HG03354 (cell line): ENCODE results near the gene PGRMC2.

ENCODE experiments used
- ATAC-seq: cut with Tn5 transposase; IDR thresholded peaks from one replicate; pipeline ENCODE4 v1.9.1; 2021; ENCODE audit warnings: mild to moderate bottlenecking; ENCODE audit not compliant: unreplicated experiment, poor library complexity, severe bottlenecking

Gene PGRMC2, protein sequence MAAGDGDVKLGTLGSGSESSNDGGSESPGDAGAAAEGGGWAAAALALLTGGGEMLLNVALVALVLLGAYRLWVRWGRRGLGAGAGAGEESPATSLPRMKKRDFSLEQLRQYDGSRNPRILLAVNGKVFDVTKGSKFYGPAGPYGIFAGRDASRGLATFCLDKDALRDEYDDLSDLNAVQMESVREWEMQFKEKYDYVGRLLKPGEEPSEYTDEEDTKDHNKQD

DNA sequence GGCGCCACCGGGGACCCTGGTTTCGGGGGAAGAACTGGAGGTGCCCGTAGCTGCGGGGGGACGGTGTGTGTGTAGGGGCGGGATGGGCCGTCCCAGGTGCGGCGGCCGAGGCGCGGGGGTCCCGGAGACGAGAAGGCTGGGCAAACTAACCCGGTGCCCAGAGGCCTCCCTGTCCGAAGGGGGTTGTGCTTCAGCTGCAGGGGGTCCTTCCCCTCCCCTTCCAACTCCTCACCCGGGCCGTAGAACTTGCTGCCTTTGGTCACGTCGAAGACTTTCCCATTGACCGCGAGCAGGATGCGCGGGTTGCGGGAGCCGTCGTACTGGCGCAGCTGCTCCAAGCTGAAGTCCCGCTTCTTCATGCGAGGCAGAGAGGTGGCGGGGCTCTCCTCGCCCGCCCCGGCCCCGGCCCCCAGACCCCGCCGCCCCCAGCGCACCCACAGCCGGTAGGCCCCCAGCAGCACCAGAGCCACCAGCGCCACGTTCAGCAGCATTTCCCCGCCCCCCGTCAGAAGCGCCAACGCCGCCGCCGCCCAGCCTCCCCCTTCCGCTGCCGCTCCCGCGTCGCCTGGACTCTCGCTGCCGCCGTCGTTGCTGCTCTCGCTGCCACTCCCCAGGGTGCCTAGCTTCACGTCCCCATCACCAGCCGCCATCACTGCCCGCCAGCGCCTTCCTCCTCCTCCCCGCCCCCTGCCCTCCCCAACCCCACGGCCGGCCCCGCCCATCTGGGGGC, at the start of gene PGRMC2:
Gene PGRMC2, minus strand, starts transcription at position 673 of the 730 bp plus-strand sequence. Its CDS starts 23 bp downstream, at position 650.
- ATAC-seq: peak; percentile 4

DNA sequence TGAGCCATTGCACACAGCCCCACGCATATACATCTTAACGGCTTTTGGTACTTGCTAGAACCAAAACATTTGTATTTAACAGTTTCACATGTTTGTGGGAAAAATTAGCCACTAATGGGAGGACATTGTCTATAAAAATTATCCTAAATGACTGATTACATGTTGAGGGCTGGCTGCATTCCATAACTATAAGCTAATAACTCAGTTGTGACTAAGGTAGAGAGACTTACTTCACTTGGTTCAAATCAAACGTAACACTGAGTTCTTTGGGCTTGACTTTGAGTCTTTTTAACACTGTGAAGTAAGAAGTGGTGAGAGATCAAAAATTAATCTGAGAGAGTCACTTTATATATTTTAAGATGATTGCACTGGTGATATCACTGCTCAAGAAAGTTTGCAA, 47.9 kb upstream of the PGRMC2 start:
- ATAC-seq: no peak

DNA sequence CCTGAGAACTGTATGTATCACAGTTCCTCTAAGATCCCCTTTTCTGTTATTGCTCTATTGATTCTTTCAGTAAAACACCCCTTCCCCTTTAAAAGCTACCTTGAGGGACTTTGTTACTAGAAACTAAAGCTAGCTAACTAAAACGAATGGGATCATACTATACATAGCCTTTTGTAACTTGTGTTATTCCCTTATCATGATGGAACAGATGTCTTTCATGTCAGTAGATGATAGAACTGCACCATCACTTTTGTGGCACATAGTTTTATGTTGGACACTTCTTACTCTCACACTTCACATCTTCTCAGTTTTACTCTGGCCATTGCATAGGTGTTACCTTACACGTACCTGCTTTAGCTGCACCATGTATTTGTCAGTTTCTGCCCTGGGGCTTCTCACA, 46.6 kb upstream of the PGRMC2 start:
- ATAC-seq: no peak

DNA sequence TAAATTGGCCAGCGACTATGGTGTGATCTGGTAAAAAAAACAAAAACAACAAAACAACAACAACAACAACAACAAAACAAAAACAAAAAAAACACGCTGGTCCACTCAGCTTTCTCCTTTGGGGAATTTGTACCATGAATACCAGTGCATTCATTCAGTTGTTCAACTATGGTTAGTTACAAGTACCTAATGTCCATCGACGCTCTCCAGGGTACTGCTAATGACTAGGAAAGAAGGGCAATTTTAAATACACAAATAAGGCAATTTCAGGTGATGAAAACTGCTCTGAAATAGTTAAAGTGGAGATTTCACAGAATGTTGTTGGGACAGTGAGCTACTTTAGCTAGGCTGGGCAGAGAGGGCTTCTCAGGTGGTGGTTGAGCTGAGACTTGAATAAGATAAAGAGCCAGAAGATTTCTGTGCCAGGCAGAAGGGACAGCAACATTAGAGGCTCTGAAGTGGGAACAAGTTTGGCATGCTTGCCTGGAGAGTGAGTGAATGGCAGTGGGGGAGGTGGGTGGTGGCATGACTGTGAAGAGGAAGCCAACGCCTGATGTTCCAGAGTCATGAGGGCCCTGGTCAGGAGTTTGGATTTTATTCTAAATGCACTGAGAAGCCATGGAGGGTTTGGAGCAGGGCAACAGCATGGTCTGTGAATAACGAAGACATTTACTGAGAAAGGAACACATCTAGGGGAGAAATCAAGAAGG, 45.9 kb upstream of the PGRMC2 start:
- no peak for ATAC-seq

DNA sequence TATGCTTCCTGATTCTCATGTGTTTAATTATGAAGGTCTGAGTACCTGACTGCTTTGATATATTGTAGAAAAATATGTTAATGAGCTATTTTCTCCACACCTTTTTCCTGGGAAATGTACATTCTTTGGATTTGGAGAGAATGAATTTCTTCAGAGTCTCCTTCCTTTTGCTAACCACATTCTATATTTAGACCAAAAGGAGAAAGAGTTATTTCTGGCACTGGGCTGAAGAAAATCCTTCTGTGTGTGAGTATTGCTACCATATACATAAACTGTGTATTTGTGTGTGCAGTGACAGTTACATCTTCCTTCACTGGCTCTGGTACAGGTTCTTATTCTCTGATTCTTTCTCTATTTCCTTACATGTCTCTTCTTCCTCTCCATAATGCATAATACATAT, 44.5 kb upstream of the PGRMC2 start:
- no peak for ATAC-seq

DNA sequence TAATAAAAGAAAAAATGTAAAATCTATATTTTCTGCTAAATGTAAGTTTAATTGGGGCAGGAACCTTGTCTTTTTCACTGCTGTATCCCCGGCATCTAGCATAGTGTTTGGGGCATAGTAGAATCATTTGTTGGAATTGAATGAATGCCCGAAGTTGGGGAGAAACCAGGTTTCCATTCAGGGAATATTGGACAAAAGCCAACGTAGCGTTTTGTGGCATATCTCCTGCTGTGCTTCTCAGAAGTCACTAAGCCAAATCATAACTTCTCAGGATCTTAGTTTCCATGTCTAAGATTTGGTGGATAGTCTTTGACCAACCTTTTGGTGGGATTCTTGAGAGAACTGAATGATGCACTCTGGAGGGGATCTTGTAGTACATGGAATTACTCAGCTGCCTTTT, 42.0 kb upstream of the PGRMC2 start:
- ATAC-seq: no peak

DNA sequence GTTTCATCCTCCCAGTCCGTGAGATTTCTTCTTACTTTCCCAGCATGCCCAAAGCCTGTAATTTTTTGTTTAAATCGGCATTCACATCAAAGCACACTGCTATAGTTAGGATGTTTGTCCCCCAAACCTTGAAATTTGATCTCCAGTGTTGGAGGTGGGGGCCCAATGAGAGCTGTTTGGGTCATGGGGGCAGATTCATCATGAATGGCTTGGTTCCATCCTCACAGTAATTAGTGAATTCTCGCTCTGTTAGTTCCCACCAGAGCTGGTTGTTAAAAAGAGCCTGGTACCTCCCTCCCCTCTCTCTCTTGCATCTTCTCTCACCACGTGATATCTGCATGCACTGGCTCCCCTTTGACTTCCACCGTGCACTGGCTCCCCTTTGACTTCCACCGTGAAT, 40.5 kb upstream of the PGRMC2 start:
- ATAC-seq: no peak

DNA sequence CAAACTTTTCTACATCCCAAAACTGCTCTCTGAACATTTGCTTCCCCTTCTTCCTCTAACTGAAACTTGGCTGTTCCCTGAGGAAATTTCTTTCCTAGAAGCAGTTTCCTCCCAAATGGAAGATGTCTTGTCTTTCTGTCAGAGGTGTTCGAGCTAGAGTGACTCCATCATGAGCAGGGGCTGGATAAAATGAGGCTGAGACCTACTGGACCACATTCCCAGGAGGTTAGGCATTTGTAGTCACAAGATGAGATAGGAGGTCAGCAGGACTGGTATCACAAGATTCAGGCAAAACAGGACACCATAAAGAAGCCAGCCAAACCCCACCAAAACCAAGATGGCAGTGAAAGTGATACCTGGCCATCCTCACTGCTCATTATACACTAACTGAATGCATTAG, 35.8 kb upstream of the PGRMC2 start:
- ATAC-seq: no peak

DNA sequence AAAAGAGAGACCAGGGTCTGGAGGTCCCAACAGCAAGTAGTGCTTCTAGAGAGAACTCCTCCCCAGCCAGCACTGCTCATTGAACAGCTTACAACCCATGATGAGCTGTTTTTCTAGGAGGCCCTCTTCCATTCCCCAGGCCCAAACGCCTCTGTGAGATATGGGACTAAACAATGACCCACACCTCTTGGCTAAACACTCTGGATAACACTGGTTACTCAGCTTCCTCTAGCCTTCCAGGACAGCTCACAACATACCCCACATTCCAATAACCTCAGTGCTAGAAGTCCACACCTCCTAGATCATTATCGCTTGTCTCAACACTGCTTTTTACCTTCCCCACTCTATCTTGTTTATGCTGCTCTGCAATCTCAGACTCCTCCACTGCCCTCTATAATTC, 35.4 kb upstream of the PGRMC2 start:
- ATAC-seq: no peak

DNA sequence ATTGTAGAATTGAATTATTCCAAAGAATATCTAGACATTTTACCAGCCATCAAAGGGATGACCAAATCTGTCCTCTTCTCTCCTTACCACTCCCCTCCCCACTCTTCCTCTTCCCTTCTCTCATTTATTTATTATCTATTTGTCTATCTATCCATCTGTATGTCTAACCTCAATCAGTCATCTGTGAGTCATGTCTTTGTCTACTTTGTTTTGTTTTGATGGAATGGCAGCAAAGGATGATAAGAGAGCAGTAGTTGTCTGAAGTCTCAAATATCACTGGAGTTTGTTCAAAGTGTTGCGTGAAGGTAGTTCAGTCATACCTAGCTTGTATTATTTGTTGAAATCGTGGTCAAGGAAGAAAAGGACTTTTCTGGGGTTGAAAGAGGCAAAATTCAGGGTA, 34.7 kb upstream of the PGRMC2 start:
- no peak for ATAC-seq

DNA sequence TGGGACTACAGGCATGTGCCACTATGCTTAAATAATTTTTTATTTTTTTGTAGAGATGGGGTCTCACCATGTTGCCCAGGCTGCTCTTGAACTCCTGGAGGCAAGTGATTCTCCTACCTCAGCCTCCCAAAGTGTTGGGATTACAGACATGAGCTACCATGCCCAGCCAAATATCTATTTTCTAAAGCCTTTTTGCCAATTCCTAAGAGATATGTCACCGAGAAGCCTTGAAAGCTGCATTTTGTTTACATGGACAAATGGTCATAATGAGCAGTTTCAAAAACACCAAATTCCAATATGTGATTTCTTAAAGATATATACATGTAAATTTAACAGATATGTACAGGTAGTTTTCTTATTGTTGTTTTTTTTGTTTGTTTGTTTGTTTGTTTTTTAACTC, 33.0 kb upstream of the PGRMC2 start:
- no peak for ATAC-seq

DNA sequence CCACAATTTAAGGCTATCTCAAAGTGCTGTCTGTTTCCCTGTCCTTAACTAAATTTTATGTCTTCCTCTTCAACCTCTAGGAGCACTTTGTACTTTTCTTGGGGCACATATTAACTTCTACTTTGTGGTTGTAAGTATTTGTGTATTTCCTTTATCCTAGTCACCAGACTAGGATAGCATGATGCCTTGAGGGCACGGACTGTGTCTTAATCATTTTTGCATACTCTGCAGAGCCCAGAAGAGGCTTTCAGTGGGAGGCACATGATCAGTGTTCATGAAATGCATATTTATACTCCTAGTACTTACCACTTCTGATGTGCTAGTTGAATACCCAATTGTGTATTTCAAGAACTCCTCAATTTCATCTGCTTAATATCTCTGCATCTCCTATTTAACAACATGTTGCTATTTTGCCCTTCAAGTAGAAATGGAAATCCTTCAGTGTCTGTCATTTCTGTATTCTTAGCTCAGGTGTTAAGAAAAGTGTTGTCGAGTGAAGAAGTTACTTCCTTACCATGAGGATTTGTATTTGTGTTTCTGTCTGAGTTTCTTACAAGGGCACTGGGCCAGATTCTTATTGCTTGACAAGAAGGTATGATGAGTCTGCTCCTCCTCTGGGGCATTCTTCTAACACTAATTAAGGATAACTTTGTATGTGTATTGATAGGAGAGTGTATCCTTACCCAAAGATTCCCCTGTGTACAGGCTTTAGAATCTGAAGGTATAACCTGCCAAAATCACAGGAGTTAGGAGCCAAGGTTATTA, 28.3 kb upstream of the PGRMC2 start:
- no peak for ATAC-seq

DNA sequence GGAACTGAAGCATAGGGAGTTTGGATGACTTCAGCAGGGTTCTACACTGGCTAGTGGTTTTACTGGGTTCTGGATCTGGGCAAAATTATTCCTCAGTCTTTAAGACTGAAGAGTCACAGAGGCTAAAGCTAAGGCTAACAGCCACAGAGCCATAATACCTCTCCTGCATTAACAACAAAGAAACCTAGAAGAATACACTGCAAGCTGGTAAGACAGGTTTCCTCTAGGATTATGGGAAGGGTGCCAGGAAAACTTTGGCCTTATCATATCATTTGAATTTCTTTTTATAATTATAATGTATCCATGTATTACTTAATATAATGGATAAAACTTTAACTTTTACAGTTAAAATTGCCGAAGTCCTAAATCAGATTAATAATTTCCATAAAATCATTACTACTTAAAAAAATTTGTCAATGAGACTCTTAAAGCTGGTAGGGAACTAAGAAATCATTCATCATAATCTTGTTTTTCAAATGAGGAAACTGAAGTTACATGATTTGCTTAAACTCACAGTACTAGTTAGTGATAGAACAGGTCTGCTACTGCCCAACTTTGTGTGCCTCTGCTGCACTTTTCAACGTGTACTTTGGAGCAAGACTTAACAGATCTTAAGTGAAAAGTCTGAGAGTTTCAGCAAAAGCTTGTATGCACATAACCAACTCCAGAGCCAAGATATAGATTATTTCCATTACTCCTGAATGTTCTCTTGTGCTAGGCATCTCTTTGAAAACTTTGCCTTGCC, 24.2 kb upstream of the PGRMC2 start:
- no peak for ATAC-seq

DNA sequence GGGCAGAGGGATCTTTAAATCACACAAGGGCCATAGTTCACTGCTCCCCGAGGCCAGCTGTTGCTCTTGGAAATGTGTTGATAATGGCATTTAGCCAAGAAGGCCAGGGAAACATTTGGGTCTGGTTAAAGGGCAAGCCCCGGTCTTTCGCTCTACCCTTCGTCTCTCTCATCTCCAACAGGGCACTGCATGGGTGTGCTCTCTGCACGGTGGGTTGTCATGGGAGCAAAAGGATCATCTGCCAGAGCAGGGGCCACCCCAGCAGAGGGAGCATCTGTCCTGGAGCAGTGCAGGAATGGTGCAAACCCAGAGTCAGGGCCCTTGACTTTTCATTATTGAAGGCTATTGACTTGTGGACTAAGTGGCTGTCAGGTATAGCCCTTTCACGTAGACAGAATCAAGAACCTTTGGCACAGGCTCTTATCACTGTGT, 22.7 kb upstream of the PGRMC2 start:
- no peak for ATAC-seq

DNA sequence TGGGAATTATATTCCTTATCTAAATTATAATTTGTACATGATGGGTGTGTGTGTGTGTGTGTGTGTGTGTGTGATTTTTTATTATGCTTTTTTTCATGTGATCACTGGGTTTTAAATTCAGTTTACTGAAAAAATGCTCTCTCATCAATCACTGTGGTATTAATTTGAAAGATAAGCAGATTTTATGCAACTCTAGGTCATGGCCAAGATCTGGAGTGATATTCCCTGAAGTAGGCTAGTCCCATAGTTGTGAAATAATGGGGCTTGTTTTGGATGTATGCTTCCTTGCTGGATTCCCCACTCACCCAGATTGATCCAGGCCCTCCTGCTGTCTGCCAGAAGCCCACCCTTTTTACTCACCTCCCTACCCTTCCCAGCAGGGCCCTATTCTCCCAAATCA, 22.0 kb upstream of the PGRMC2 start:
- no peak for ATAC-seq

DNA sequence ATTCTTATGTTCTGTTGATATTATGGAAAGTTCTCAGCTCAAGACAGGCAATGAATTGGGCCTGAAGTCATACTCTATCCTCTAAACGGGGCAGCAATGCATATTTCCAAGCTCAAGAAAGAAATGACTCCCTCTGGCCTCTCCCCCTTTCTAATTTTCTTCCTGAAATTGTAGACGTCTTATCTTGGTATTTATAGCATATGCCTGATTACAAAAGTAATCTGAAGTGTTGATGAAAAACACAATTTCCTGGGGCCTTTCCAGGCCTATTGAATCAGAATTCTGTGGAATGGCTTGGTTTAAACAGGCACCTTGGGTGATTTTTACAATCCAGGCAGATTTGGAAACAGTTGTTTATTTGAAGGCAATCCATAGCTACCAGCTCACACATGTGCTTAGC, 21.4 kb upstream of the PGRMC2 start:
- ATAC-seq: no peak

DNA sequence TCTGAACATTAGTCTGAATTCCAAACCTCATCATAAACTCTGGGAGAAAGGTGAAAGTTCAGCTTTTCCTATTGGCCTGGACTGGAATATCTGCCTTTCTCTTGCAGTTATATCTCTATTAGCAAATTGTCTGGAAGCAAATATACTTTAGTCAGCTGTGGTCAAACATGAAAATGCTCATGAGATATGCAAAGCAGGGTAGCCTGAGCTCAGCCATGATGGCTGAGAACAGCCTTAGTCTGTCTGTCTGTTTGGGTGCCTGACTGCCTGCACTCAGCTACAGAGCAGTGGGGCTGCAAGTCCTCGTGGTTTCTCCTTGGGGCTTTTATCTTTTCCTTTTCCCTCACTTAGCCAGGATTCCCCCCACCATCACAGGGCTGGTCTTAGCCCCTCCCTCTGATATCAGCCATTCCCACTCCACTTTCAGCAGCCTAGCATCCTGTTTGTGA, 19.5 kb upstream of the PGRMC2 start:
- peak; percentile 87 for ATAC-seq

DNA sequence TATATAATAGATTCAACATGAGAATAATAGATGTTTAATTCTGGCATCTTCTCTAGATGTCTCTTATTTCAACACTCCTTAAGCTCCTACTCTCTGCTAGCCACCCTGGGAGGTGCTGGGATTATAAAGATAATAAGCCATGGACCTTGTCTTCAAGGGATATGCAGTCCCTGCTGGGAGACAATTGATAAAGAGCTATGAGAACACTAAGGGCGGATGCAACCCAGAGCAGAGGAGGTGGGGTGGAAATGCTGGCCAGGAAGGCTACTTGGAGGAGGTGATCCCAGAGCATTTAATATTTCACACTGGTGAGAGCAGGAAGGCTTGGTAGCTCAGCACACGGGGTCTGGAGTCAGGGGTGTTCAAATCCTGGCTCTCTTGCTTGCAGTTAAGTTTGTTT, 18.3 kb upstream of the PGRMC2 start:
- ATAC-seq: no peak

DNA sequence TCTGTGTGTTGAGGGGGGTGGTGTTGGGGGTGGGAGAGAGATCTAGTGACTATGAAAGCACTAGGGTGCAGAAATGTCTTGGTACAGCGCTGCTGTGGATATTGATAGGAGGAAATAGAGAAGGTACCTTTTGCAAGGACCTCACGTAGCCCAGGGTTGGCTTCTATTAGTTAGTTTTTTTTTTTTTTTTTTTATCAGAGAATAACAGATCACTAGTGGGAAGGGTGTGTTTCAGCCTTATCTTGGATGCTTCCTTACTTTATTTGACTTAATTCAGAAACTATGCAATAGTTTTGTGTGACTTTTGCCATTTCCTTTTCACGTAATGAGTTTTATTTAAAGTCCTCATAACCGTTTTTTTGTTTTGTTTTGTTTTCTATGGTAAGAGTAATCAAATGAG, 16.4 kb upstream of the PGRMC2 start:
- no peak for ATAC-seq

DNA sequence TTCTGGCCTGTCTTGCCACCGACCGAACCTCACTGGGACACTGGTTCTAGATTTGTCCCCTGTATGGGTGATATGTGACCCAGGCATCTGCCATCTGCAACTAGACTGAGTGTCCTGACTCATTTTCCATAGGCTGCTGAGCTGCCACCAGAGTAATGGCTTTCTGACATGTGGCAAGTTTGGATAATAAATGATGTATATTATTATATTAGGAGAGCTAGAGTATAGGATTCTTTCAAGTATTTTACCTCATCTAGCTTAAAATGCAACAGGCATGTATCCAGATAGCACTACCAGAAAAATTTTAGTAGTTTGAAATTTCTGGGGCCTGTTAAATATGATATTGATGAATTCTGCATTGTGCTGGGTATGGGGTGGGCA, 15.8 kb upstream of the PGRMC2 start:
- ATAC-seq: no peak
